H1 (cell line): Measurements from ENCODE around the gene USP6. TPM values are rescaled to one million over a fixed set of nuclear protein-coding genes. Genes with fewer than 3 reads are reported as not detected.
"Not testable (repeated sequence)": the region's sequence is repeated elsewhere in the genome, so short reads cannot be mapped to it uniquely, and the experiment has no call there.

Experiments used
- CTCF ChIA-PET: fragments of 300-600 bp; sonication (Branson Sonifier 250); formaldehyde crosslinking; loops from one replicate; lab custom pipeline; 2021; ENCODE audit not compliant: partially characterized antibody; lab: Charles Lee
- POLR2A ChIA-PET: fragments of 300-600 bp; sonication (Branson Sonifier 250); formaldehyde crosslinking; loops from one replicate; lab custom pipeline; 2021; ENCODE audit warnings: inconsistent platforms; ENCODE audit not compliant: partially characterized antibody; lab: Charles Lee
- DNase-seq, 2 experiments: peaks; one replicate each; pipeline versions ENCODE4 v3.0.0 to v3.0.0-alpha.2; 2010 to 2022; ENCODE audit warnings: low spot score in 2 of 2, low read depth in 1 of 2, mixed read lengths in 1 of 2
- FAIRE-seq: peaks from 2 replicates; lab custom pipeline; 2011; peaks lifted over from hg19 to GRCh38; lab: Jason Lieb, UNC
- H2AFZ ChIP-seq: 2 replicates; pipeline ENCODE4 v1.8.1; 2012; ENCODE audit warnings: low read length, inconsistent platforms
- H2AK5ac ChIP-seq: 2 replicates; pipeline ENCODE4 v1.6.1; 2013; ENCODE audit warnings: low read depth, low read length
- H2BK120ac ChIP-seq: replicated peaks from 2 replicates; pipeline ENCODE3; 2013; ENCODE audit warnings: low read depth, low read length, inconsistent platforms
- H2BK12ac ChIP-seq: 2 replicates; pipeline ENCODE4 v1.6.1; 2013; ENCODE audit warnings: low read depth, low read length
- H2BK15ac ChIP-seq: 2 replicates; pipeline ENCODE4 v1.6.1; 2013; ENCODE audit warnings: low read length
- H2BK20ac ChIP-seq: 2 replicates; pipeline ENCODE4 v1.6.1; 2013; ENCODE audit warnings: low read length
- H2BK5ac ChIP-seq: 2 replicates; pipeline ENCODE4 v1.6.1; 2013; ENCODE audit warnings: low read depth, low read length
- H3K14ac ChIP-seq: 2 replicates; pipeline ENCODE4 v1.6.1; 2013; ENCODE audit warnings: inconsistent platforms; ENCODE audit not compliant: insufficient read length
- H3K18ac ChIP-seq: 2 replicates; pipeline ENCODE4 v1.6.1; 2013; ENCODE audit warnings: low read length; ENCODE audit errors: extremely low read depth
- H3K23ac ChIP-seq: 2 replicates; pipeline ENCODE4 v1.6.1; 2013; ENCODE audit warnings: inconsistent platforms; ENCODE audit not compliant: insufficient read length
- H3K23me2 ChIP-seq: 2 replicates; pipeline ENCODE4 v1.6.1; 2013; ENCODE audit warnings: low read depth, low read length
- H3K27ac ChIP-seq: 2 replicates; pipeline ENCODE4 v1.6.1; 2011; ENCODE audit warnings: low read depth, low read length, inconsistent platforms
- H3K27me3 ChIP-seq, 4 experiments: replicated peaks in 1 of 4; 1 replicate in 1 of 4; 2 replicates in 3 of 4; pipeline versions ENCODE4 v1.6.1 to v1.8.1; 2011 to 2013; ENCODE audit warnings: low read length in 3 of 4, mild to moderate bottlenecking in 3 of 4, inconsistent platforms in 2 of 4, mixed read lengths in 2 of 4, moderate library complexity in 1 of 4; ENCODE audit not compliant: control insufficient read depth in 3 of 4, insufficient read depth in 3 of 4; ENCODE audit errors: extremely low read depth in 1 of 4
- H3K36me3 ChIP-seq, 4 experiments: 2 replicates each; pipeline versions ENCODE4 v1.6.1 to v1.8.1; 2011 to 2013; ENCODE audit warnings: mild to moderate bottlenecking in 4 of 4, low read length in 3 of 4, moderate library complexity in 2 of 4, control low read depth in 1 of 4, inconsistent platforms in 1 of 4; ENCODE audit not compliant: insufficient read depth in 4 of 4, control insufficient read depth in 2 of 4
- H3K4ac ChIP-seq: replicated peaks from 2 replicates; pipeline ENCODE3; 2013; ENCODE audit warnings: low read length, low read depth, mixed read lengths, inconsistent platforms; ENCODE audit not compliant: insufficient read length
- H3K4me1 ChIP-seq, 4 experiments: replicated peaks in 1 of 4; 1 replicate in 1 of 4; 2 replicates in 3 of 4; pipeline versions ENCODE4 v1.6.1 to v1.8.1; 2011 to 2013; ENCODE audit warnings: low read length in 3 of 4, inconsistent platforms in 2 of 4, mixed read lengths in 1 of 4; ENCODE audit not compliant: insufficient read depth in 4 of 4, control insufficient read depth in 3 of 4
- H3K4me2 ChIP-seq, 2 experiments: 2 replicates each; pipeline versions ENCODE4 v1.6.1 to v1.8.1; 2011 to 2013; ENCODE audit warnings: low read depth in 2 of 2, low read length in 2 of 2, control low read depth in 1 of 2, inconsistent platforms in 1 of 2, mild to moderate bottlenecking in 1 of 2; ENCODE audit not compliant: insufficient read depth in 1 of 2
- H3K4me3 ChIP-seq, 4 experiments: fragments of 200-600, 300-600 bp in 1 of 4; sonication (generic), shearing (Covaris generic), sonication (Bioruptor Twin) in 1 of 4; 2 replicates each; pipeline versions ENCODE4 v1.5.1 to v1.8.1; 2011 to 2016; ENCODE audit warnings: low read length in 4 of 4, low read depth in 3 of 4, control low read depth in 2 of 4, inconsistent platforms in 2 of 4, mild to moderate bottlenecking in 2 of 4, mixed read lengths in 1 of 4, moderate library complexity in 1 of 4; ENCODE audit not compliant: insufficient read depth in 2 of 4; ENCODE audit errors: extremely low read depth in 1 of 4
- H3K56ac ChIP-seq: replicated peaks from 2 replicates; pipeline ENCODE3; 2013; ENCODE audit warnings: low read depth, mild to moderate bottlenecking, mixed read lengths, low read length, inconsistent platforms; ENCODE audit not compliant: insufficient read length
- H3K79me1 ChIP-seq: 2 replicates; pipeline ENCODE4 v1.6.1; 2013; ENCODE audit warnings: low read depth, low read length, control low read depth
- H3K79me2 ChIP-seq, 2 experiments: 2 replicates each; pipeline versions ENCODE4 v1.6.1 to v1.8.1; 2012 to 2013; ENCODE audit warnings: low read length in 2 of 2, mild to moderate bottlenecking in 2 of 2, inconsistent platforms in 1 of 2; ENCODE audit not compliant: insufficient read depth in 2 of 2, control insufficient read depth in 1 of 2
- H3K9ac ChIP-seq, 4 experiments: replicated peaks in 1 of 4; 1 replicate in 1 of 4; 2 replicates in 3 of 4; pipeline versions ENCODE4 v1.6.1 to v1.8.1; 2011 to 2013; ENCODE audit warnings: low read depth in 3 of 4, low read length in 3 of 4, control low read depth in 2 of 4, mild to moderate bottlenecking in 2 of 4, moderate library complexity in 2 of 4, inconsistent platforms in 1 of 4; ENCODE audit errors: extremely low read depth in 1 of 4
- H3K9me3 ChIP-seq, 2 experiments: 2 replicates each; pipeline versions ENCODE4 v1.6.1 to v1.8.1; 2012 to 2013; ENCODE audit warnings: mild to moderate bottlenecking in 2 of 2, moderate library complexity in 2 of 2, control low read depth in 1 of 2, inconsistent platforms in 1 of 2, low read depth in 1 of 2, low read length in 1 of 2, mixed read lengths in 1 of 2; ENCODE audit not compliant: insufficient read depth in 2 of 2
- H4K20me1 ChIP-seq, 2 experiments: replicated peaks in 1 of 2; 2 replicates each; pipeline versions ENCODE3 to v1.8.1; 2011 to 2013; ENCODE audit warnings: inconsistent platforms in 2 of 2, low read length in 2 of 2, mild to moderate bottlenecking in 1 of 2; ENCODE audit not compliant: insufficient read depth in 2 of 2, control insufficient read depth in 1 of 2
- H4K5ac ChIP-seq: 2 replicates; pipeline ENCODE4 v1.6.1; 2013; ENCODE audit warnings: low read length, low read depth, mixed read lengths, inconsistent platforms; ENCODE audit not compliant: insufficient read length
- H4K8ac ChIP-seq: 2 replicates; pipeline ENCODE4 v1.8.0; 2013; ENCODE audit warnings: mild to moderate bottlenecking, moderate library complexity, low read length, inconsistent platforms; ENCODE audit not compliant: insufficient read depth; ENCODE audit errors: extremely low read depth
- H4K91ac ChIP-seq: replicated peaks from 2 replicates; pipeline ENCODE3; 2013; ENCODE audit warnings: low read length, mixed read lengths, inconsistent platforms; ENCODE audit not compliant: insufficient read length
- WGBS, 2 experiments: shearing (Covaris generic) in 1 of 2; methylation state at CpG; one replicate each; pipeline versions ENCODE4 v1.1.6 to v1.1.7; 2013 to 2015; ENCODE audit warnings: low lambda C conversion rate in 2 of 2, mixed read lengths in 2 of 2, inconsistent platforms in 1 of 2, low coverage in 1 of 2, missing lambda C conversion rate in 1 of 2; ENCODE audit not compliant: insufficient replicate concordance in 2 of 2, insufficient coverage in 1 of 2, insufficient read length in 1 of 2; ENCODE audit errors: extremely low coverage in 1 of 2, missing lambda C conversion rate in 1 of 2; 5-methylcytosine and 5-hydroxymethylcytosine counted together
- polyA plus RNA-seq, 7 experiments: library from polyadenylated mRNA; depleted of rRNA in 3 of 7; stranded (reverse) in 5 of 7; unstranded in 2 of 7; fragments of >200 nt in 5 of 7; fragments of 200-250 nt in 2 of 7; gene quantifications; 1 replicate in 5 of 7; 2 replicates in 1 of 7; 4 replicates in 1 of 7; pipeline versions ENCODE4 v1.2.1 to v1.2.3, GENCODE V29; 2011 to 2013; ENCODE audit warnings: missing spikeins in 2 of 7, mixed read lengths in 2 of 7
- total RNA-seq: library from RNA; stranded (reverse); fragmentation: NEBNext Ultra II Directional; extraction: Animal tissue kit (Norgen Biotek cat#: 25700); gene quantifications from 2 replicates; pipeline ENCODE4 v1.2.1, GENCODE V29; 2021

USP6 gene
- total and polyA plus RNA-seq, 2 of the 8 experiments (the other 6 are each of a cell fraction or from before 2014, with no cell fraction given) = 0.08 to 0.32 TPM

DNA sequence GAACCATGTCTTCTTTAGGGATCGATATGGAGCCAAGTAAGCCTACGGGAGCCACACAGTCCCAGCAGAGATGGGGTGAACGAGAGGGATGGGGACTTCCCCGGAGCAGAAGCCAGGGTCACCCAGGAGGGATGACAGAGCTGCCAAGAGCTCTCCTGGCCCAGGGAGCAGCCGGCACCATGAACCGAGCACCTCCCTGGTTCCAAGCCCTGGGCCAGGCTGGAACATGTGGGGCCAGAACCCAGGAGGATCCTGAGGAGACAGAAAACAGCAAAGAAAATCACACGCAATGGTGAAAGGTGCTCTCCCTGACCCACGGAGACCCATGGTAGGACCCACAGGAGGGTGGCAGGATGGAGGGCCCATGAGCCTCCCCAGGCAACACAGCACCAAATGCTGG lies 18.1 kb downstream of the USP6 start:
- H2BK5ac ChIP-seq, H3K4me3 ChIP-seq, H3K4me2 ChIP-seq, H2BK15ac ChIP-seq, H3K56ac ChIP-seq, H4K91ac ChIP-seq, H4K8ac ChIP-seq, H2BK20ac ChIP-seq, H3K4me1 ChIP-seq, H3K79me1 ChIP-seq, H3K23ac ChIP-seq, H2BK120ac ChIP-seq, H2AFZ ChIP-seq, H4K5ac ChIP-seq, H3K27ac ChIP-seq, DNase-seq, H4K20me1 ChIP-seq, H3K9ac ChIP-seq, FAIRE-seq, H3K9me3 ChIP-seq, H3K14ac ChIP-seq, H3K23me2 ChIP-seq, H2BK12ac ChIP-seq, H3K79me2 ChIP-seq, H3K27me3 ChIP-seq, H3K18ac ChIP-seq, H2AK5ac ChIP-seq, H3K4ac ChIP-seq, H3K36me3 ChIP-seq, POLR2A ChIA-PET: not testable (repeated sequence)
- CTCF ChIA-PET = interaction anchor here (1.2 kb wide), 1 partner anchor 224 kb away, joined by 3 read pairs; no protein-coding TSS in a partner anchor
- WGBS, 2 experiments = 90% methylated on average over 6 of the region's 8 CpGs; no CpG with 5 or more reads in 1 of the 2 experiments

DNA sequence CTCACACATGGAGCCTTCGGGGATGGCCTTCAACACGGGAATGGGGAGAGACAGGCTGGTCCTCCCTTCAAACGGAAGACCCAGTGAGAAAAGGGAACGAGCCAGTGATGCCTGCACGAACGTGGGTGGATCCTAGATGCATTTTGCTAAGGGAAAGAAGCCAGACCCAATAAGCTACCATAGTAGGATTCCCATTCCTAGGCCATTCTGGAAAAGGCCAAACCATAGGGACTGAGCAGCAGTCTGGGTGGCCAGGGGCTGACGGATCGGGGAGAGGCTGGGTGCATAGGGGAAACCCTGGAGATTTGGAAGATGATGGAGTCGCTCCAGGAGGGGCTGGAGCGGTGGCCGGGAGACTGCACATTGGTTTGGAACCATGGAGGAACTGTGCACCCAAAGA lies 18.7 kb downstream of the USP6 start:
- H3K23ac ChIP-seq, H2BK120ac ChIP-seq: not testable (repeated sequence)
- WGBS, 2 experiments = 82% methylated on average over 11 of the region's 11 CpGs; no CpG with 5 or more reads in 1 of the 2 experiments

More for the DNA sequence above, 18.7 kb downstream of the USP6 start:
- H4K5ac ChIP-seq, H4K20me1 ChIP-seq, H2BK5ac ChIP-seq, H3K27ac ChIP-seq, H2BK20ac ChIP-seq, H4K91ac ChIP-seq, FAIRE-seq, H2AFZ ChIP-seq, H2AK5ac ChIP-seq, H2BK12ac ChIP-seq, H2BK15ac ChIP-seq, H4K8ac ChIP-seq, H3K4me3 ChIP-seq, H3K4me1 ChIP-seq, H3K36me3 ChIP-seq, H3K27me3 ChIP-seq, H3K79me1 ChIP-seq, H3K14ac ChIP-seq, H3K18ac ChIP-seq, H3K4me2 ChIP-seq, H3K23me2 ChIP-seq, H3K9ac ChIP-seq, H3K79me2 ChIP-seq, DNase-seq, H3K56ac ChIP-seq, H3K4ac ChIP-seq, POLR2A ChIA-PET: not testable (repeated sequence)
- H3K9me3 ChIP-seq = peaks cover 0 to 11% of the 10 kb centered on the region in 2 experiments; a peak in 1 of 4 replicates
- CTCF ChIA-PET = interaction anchor here (1.2 kb wide), 1 partner anchor 225 kb away, joined by 3 read pairs; no protein-coding TSS in a partner anchor
